SK-N-SH treated with all-trans-retinoic acid at 6 μM for 48 hours (cell line): ENCODE data around the gene COL3A1.

Experiments
- ATAC-seq: fragments of 200-7000 bp; cut with Tn5 transposase; 3 replicates; pipeline ENCODE4 v1.9.1; 2020; ENCODE audit warnings: mild to moderate bottlenecking, moderate library complexity
- ARNTL ChIP-seq: fragments of 450-650 bp; formaldehyde crosslinking; IDR thresholded peaks from 2 replicates; pipeline ENCODE4 v1.5.0; 2020; ENCODE audit warnings: low read depth, mild to moderate bottlenecking, moderate library complexity, borderline replicate concordance
- CSDC2 ChIP-seq: fragments of 250-450 bp; sonication (Bioruptor Pico); IDR thresholded peaks from 2 replicates; pipeline ENCODE4 v1.5.0; 2020; ENCODE audit warnings: mild to moderate bottlenecking, moderate library complexity
- ESRRG ChIP-seq: fragments of 250-450 bp; sonication (Bioruptor Pico); IDR thresholded peaks from 2 replicates; pipeline ENCODE4 v1.6.1; 2021; ENCODE audit warnings: mild to moderate bottlenecking
- GLIS3 ChIP-seq: fragments of 250-450 bp; sonication (Bioruptor Pico); IDR thresholded peaks from 2 replicates; pipeline ENCODE4 v1.5.0; 2020; ENCODE audit warnings: mild to moderate bottlenecking, moderate library complexity
- ISL1 ChIP-seq: fragments of 250-450 bp; sonication (Bioruptor Pico); IDR thresholded peaks from 2 replicates; pipeline ENCODE4 v2.1.2; 2022; ENCODE audit warnings: mild to moderate bottlenecking, moderate library complexity
- RARB ChIP-seq: fragments of 250-450 bp; sonication (Bioruptor Pico); IDR thresholded peaks from 2 replicates; pipeline ENCODE4 v1.8.0; 2021; ENCODE audit warnings: mild to moderate bottlenecking, moderate library complexity
- ZC3H10 ChIP-seq: fragments of 250-450 bp; sonication (Bioruptor Pico); IDR thresholded peaks from 2 replicates; pipeline ENCODE4 v1.5.1; 2021; ENCODE audit warnings: mild to moderate bottlenecking, moderate library complexity
- ZFP30 ChIP-seq: fragments of 450-650 bp; formaldehyde crosslinking; IDR thresholded peaks from 2 replicates; pipeline ENCODE4 v1.5.0; 2022; ENCODE audit warnings: mild to moderate bottlenecking, moderate library complexity
- ZNF565 ChIP-seq: fragments of 450-650 bp; formaldehyde crosslinking; conservative IDR thresholded peaks from 2 replicates; pipeline ENCODE4 v1.5.0; 2020; ENCODE audit warnings: low read depth, mild to moderate bottlenecking, moderate library complexity
- ZNF70 ChIP-seq: fragments of 450-650 bp; formaldehyde crosslinking; IDR thresholded peaks from 2 replicates; pipeline ENCODE4 v1.5.0; 2020; ENCODE audit warnings: mild to moderate bottlenecking, moderate library complexity
- TF ChIP-seq, protein P1 (sequence below): fragments of 250-450 bp; sonication (Bioruptor Pico); IDR thresholded peaks from 2 replicates; pipeline ENCODE4 v1.5.1; 2020; ENCODE audit warnings: low read depth, mild to moderate bottlenecking, moderate library complexity
- TF ChIP-seq, protein P2 (sequence below): fragments of 250-450 bp; sonication (Bioruptor Pico); IDR thresholded peaks from 2 replicates; pipeline ENCODE4 v1.8.0; 2020; ENCODE audit warnings: mild to moderate bottlenecking, moderate library complexity, borderline replicate concordance
- TF ChIP-seq, protein P3 (sequence below): fragments of 250-450 bp; sonication (Bioruptor Pico); IDR thresholded peaks from 2 replicates; pipeline ENCODE4 v1.5.0; 2020; ENCODE audit warnings: mild to moderate bottlenecking, moderate library complexity

The COL3A1 gene

DNA sequence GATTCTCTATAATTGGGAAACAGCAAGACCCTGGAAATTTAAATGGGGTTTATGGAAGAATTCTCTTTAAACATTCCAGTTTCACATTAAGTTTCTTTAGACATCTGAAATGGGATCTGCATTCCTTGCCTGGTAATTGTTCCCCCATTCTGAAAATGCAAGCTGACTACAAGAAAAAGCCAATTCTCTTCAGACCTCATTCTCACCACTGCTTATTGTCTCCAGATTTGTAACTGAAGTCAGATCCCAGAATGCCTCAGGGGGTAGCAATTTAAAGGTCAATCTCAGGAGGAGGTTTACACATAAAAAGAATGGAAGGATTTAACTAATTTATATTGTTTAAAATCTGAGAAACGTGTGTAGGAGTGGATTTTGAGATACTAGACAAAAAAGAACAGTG, 41.2 kb downstream of the COL3A1 start:
- ATAC-seq = peak; percentile 13
- TF ChIP-seq ZNF70 (CRISPR knock-in tag) (peak; percentile 65; the same call in 1 of the 2 replicates), ZFP30 (CRISPR knock-in tag) (no peak), CSDC2 (CRISPR knock-in tag) (no peak)
- TF ChIP-seq, protein P1, sequence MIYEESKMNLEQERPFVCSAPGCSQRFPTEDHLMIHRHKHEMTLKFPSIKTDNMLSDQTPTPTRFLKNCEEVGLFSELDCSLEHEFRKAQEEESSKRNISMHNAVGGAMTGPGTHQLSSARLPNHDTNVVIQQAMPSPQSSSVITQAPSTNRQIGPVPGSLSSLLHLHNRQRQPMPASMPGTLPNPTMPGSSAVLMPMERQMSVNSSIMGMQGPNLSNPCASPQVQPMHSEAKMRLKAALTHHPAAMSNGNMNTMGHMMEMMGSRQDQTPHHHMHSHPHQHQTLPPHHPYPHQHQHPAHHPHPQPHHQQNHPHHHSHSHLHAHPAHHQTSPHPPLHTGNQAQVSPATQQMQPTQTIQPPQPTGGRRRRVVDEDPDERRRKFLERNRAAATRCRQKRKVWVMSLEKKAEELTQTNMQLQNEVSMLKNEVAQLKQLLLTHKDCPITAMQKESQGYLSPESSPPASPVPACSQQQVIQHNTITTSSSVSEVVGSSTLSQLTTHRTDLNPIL = no peak

- peak; percentile 5; the same call in 2 of the 3 replicates for ATAC-seq
- TF ChIP-seq, protein P1 = peak; percentile 45; the same call in 1 of the 2 replicates
- TF ChIP-seq ISL1 (CRISPR knock-in tag) = peak; percentile 91
- TF ChIP-seq ZC3H10 (CRISPR knock-in tag) = peak; percentile 93
- no peak for TF ChIP-seq GLIS3
- TF ChIP-seq, protein P2, sequence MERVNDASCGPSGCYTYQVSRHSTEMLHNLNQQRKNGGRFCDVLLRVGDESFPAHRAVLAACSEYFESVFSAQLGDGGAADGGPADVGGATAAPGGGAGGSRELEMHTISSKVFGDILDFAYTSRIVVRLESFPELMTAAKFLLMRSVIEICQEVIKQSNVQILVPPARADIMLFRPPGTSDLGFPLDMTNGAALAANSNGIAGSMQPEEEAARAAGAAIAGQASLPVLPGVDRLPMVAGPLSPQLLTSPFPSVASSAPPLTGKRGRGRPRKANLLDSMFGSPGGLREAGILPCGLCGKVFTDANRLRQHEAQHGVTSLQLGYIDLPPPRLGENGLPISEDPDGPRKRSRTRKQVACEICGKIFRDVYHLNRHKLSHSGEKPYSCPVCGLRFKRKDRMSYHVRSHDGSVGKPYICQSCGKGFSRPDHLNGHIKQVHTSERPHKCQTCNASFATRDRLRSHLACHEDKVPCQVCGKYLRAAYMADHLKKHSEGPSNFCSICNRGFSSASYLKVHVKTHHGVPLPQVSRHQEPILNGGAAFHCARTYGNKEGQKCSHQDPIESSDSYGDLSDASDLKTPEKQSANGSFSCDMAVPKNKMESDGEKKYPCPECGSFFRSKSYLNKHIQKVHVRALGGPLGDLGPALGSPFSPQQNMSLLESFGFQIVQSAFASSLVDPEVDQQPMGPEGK (CRISPR knock-in tag) = 0 out of 2 replicates have a peak, but pooled peaks have one; percentile 22
- TF ChIP-seq, all 23 proteins: peak for 4
Observed at GRCh38 chr2:189016311-189016861, 42.2 kb downstream of the COL3A1 start.

DNA sequence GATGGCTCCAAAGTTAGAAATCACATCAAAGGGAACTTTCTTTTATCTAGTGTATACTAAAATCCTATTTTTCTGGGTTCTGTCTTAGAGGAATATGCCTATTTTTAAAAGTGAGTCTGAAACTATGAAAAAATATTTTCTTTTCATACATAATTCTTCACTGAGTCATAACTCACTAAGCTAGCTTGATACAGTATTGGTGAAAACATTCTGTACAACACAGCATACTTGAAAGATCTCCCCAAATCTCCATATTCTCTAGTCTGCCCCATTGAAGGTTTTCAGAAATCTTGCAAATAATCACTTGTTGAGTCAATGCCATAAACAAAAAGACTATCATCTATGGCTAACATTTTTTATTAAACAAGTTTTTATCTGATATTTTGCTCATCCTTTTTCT, 44.5 kb downstream of the COL3A1 start:
- peak; percentile 1; the same call in 1 of the 3 replicates for ATAC-seq
- TF ChIP-seq RARB (no peak), GLIS3 (no peak), ZFP30 (CRISPR knock-in tag) (no peak), ZNF565 (CRISPR knock-in tag) (no peak), ESRRG (no peak), ZNF70 (CRISPR knock-in tag) (no peak)
- TF ChIP-seq, protein P3, sequence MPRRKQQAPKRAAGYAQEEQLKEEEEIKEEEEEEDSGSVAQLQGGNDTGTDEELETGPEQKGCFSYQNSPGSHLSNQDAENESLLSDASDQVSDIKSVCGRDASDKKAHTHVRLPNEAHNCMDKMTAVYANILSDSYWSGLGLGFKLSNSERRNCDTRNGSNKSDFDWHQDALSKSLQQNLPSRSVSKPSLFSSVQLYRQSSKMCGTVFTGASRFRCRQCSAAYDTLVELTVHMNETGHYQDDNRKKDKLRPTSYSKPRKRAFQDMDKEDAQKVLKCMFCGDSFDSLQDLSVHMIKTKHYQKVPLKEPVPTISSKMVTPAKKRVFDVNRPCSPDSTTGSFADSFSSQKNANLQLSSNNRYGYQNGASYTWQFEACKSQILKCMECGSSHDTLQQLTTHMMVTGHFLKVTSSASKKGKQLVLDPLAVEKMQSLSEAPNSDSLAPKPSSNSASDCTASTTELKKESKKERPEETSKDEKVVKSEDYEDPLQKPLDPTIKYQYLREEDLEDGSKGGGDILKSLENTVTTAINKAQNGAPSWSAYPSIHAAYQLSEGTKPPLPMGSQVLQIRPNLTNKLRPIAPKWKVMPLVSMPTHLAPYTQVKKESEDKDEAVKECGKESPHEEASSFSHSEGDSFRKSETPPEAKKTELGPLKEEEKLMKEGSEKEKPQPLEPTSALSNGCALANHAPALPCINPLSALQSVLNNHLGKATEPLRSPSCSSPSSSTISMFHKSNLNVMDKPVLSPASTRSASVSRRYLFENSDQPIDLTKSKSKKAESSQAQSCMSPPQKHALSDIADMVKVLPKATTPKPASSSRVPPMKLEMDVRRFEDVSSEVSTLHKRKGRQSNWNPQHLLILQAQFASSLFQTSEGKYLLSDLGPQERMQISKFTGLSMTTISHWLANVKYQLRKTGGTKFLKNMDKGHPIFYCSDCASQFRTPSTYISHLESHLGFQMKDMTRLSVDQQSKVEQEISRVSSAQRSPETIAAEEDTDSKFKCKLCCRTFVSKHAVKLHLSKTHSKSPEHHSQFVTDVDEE (CRISPR knock-in tag) = no peak
- TF ChIP-seq, protein P2 (CRISPR knock-in tag) = no peak
- TF ChIP-seq, protein P1 = no peak
- TF ChIP-seq, all 23 proteins: peak for 0

GRCh38 chr2:189020179-189020578, 46.0 kb downstream of the COL3A1 start:
- TF ChIP-seq CSDC2 (CRISPR knock-in tag) (no peak), ARNTL (CRISPR knock-in tag) (no peak), ISL1 (CRISPR knock-in tag) (no peak), ZFP30 (CRISPR knock-in tag) (no peak)
- TF ChIP-seq, protein P3 (CRISPR knock-in tag) = no peak
- no peak for ATAC-seq
